Activated CD4-positive, alpha-beta T cell treated with anti-CD3 and anti-CD28 coated beads, Interleukin-2, amount 50 U/mL, for 16 hours (primary cell): ENCODE results near the gene OR2L13.
"Not testable (repeated sequence)": the region's sequence is repeated elsewhere in the genome, so short reads cannot be mapped to it uniquely, and the experiment has no call there.

Source experiments
- DNase-seq: peaks from one replicate; pipeline ENCODE4 v3.0.0-alpha.2; 2020

OR2L13 gene

GRCh38 chr1:248094884-248095283 lies at the start of gene OR2L13:
TSS of gene OR2L13 (plus strand) at chr1:248095184. CDS start at chr1:248099376, 4,192 bp downstream.
- no peak for DNase-seq

GRCh38 chr1:248045209-248045608 lies 49.8 kb upstream of the OR2L13 start:
- no peak for DNase-seq

- DNase-seq: no peak
Measured at GRCh38 chr1:248046536-248046935, 48.4 kb upstream of the OR2L13 start, which contains the start of gene OR2L3. TSS of gene OR2L3 (plus strand) at chr1:248046836. CDS start at chr1:248060682, 13,846 bp downstream.

- no peak for DNase-seq
Measured at GRCh38 chr1:248047008-248047407, 48.0 kb upstream of the OR2L13 start.

DNA sequence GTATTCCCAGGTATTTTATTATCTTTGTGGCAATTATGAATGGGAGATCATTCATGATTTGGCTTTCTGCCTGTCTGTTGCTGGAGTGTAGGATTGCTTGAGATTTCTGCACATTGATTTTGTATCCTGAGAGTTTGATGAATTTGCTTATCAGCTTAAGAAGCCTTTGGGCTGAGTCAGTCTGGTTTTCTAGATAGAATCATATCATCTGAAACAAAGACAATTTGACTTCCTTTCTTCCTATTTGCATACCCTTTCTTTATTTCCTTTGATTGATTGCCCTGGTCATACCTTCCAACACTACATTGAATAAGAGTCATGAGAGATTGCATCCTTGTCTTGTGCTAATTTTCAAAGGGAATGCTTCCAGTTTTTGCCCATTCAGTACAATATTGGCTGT lies 40.3 kb upstream of the OR2L13 start:
- DNase-seq: no peak

- no peak for DNase-seq
Measured at GRCh38 chr1:248055261-248055660, 39.7 kb upstream of the OR2L13 start.

GRCh38 chr1:248065071-248065470 lies 29.9 kb upstream of the OR2L13 start:
- DNase-seq: no peak

GRCh38 chr1:248065604-248066003 lies 29.4 kb upstream of the OR2L13 start:
- DNase-seq: no peak

DNA sequence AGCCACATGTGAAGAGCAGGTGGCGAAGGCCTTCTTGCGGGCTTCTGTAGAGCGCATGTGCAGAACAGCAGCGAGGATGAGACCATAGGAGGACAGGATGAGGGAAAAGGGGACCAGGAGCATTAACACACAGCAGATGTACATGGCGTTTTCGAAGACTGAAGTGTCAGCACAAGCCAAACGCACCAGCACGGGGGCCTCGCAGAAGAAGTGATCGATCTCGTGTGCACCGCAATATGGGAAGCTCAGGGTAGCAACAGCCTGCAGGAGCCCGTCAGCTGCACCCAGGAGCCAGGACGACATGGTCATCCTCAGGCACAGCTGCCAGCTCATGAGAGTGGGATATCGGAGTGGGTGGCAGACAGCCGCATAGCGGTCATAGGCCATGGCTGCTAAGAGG lies 11.1 kb upstream of the OR2L13 start:
- DNase-seq: not testable (repeated sequence)

DNA sequence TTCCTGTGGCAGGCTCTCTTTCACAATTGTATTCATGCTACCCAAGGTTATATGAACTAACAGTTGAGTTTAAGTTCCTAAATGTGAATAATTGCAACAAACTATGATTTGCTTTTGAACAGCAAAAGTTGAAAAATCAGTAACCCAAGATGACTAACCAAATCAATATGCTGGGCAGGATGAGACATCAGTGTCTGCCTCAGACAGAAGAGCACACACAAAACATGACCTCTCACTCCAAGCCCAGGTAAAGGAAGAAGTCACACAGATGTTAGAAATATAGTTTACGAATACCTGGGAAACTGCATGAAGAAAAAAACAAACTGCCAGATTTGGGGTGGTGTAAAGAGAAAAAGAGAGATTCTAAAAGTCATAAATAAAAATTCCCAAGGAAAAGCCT lies 3.5 kb downstream of the OR2L13 start:
- no peak for DNase-seq

GRCh38 chr1:248102847-248103246 lies 7.9 kb downstream of the OR2L13 start:
- no peak for DNase-seq

DNA sequence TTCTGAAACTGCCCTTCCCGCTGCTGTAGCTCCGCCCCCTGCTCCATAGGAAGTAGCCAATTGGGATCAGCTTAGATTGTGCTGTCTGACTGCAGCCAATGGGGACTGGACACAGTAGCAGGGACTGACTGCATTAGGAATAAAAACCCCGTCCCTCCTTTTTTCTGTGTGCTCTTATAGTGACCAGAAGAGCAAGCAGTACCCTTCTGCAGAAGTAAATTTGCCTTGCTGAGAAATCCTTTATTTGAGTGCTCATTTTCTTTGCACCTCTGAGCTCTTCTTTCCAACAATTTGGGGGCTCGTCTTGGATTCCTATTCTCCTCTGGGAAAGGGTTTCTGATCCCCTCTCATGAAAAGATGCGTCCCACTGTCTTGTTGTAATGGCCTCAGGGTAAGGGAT lies 16.2 kb downstream of the OR2L13 start:
- DNase-seq: no peak

DNA sequence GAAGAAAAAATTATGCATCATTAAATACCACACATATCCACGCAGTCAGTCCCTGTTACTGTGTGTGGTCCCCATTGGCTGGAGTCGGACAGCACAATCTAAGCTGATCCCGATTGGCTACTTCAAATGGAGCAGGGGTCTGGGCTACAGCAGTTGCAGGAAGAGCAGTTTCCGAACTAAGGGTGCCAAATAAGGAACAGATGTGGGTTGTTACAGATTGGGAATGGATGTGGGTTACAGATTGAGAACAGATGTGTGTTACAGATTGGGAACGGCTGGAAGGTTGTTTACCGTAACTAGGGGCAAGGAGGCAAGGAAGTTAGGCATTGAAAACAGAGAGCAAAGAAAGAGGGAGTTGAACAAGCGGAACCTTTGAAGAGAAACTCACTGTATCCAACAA lies 19.9 kb downstream of the OR2L13 start:
- DNase-seq: no peak

GRCh38 chr1:248127653-248128052 lies 32.7 kb downstream of the OR2L13 start:
- no peak for DNase-seq

DNA sequence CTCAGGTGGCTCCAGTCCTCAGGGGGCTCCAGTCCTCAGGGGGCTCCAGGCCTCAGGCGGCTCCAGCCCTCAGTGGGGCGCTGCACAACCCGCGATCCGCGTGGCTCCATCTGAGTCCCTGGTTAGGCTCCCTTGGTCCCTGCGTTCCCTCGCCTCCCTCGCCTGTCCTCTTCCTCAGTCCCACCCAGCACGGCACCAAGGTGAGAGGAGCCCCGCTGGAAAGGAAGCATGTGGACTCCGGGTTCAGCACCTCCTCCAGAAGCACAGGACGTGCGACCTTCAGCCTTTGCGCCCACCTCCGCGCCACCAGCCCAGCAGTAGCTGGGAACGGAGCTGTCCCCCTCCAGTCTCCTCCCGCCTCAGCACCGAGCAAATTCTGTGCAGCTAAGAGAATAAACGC lies 41.8 kb downstream of the OR2L13 start:
- no peak for DNase-seq

GRCh38 chr1:248140846-248141245 lies 45.9 kb downstream of the OR2L13 start:
- DNase-seq: no peak

- DNase-seq: no peak
Measured at GRCh38 chr1:248143311-248143710, 48.3 kb downstream of the OR2L13 start.

DNA sequence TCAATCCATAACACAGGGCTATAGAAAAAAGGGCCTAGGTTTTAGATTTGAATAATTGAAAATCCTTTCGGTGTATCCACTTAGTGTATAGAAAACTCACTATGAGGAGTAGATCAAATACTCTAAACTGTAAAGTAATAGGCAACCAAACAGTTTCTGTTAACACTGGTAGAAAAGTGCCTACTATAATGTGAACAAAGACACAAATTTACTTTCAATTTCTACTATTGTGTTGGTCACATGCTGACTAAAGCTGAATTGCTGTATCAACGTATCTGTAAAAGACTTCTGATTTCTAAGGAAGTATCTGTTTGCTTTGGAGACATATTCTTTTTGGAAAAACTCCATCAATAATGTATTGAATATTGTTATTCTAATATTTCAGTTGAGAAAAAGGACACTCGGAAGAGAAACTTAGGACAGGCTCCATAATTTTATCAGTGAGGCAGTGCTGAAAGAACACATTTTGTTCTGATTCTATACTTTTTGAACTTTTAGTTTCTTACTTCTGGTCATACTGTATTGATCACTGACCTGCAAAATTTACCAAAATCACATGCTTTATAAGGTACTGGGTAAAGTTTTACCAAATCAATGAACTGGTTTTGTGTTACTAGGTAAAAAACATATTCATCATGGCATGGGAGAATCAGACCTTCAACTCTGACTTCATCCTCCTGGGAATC lies 49.7 kb downstream of the OR2L13 start, which contains the start of gene OR2M5:
Gene OR2M5, plus strand, starts transcription at position 636 of the 686 bp plus-strand sequence. Its CDS starts 0 bp downstream, at position 636.
- no peak for DNase-seq
